Body of pancreas (tissue), 4 donors: Measurements from ENCODE around the gene AKAP7. TPM values are rescaled to one million over a fixed set of nuclear protein-coding genes. Genes with fewer than 3 reads are reported as not detected.

Experiments used
- ATAC-seq: fragments of 150-250 bp; one replicate; pipeline ENCODE4 v1.9.1; 2016
- DNase-seq, 4 donors: peaks; one replicate each; pipeline ENCODE4 v3.0.0-alpha.2; 2019
- H3K27ac ChIP-seq, 4 donors: fragments of 200-600 bp; sonication (generic); 1 replicate in 3 of 4; 2 replicates in 1 of 4; pipeline versions ENCODE4 v1.5.1 to v1.6.1; 2016 to 2019; ENCODE audit warnings: mild to moderate bottlenecking in 1 of 4, mixed read lengths in 1 of 4, moderate library complexity in 1 of 4
- H3K27me3 ChIP-seq, 2 donors: fragments of 200-600 bp; sonication (generic); one replicate each; pipeline ENCODE4 v1.6.0; 2016; ENCODE audit warnings: mild to moderate bottlenecking in 1 of 2
- H3K36me3 ChIP-seq, 2 donors: fragments of 200-600 bp; sonication (generic); replicated peaks in 1 of 2; 2 replicates each; pipeline ENCODE4 v1.5.1; 2016; ENCODE audit warnings: low read depth in 2 of 2; ENCODE audit not compliant: insufficient read depth in 1 of 2
- H3K4me1 ChIP-seq: fragments of 200-600 bp; sonication (generic); one replicate; pipeline ENCODE4 v1.6.0; 2016
- H3K4me3 ChIP-seq, 2 donors: fragments of 200-600 bp; sonication (generic); 1 replicate in 1 of 2; 2 replicates in 1 of 2; pipeline ENCODE4 v1.5.1; 2016 to 2019
- H3K9me3 ChIP-seq, 3 donors: fragments of 200-600 bp; sonication (generic); 1 replicate in 2 of 3; 2 replicates in 1 of 3; pipeline ENCODE4 v1.5.1; 2016
- CTCF ChIP-seq, 7 experiments: fragments of 450-650 bp in 4 of 7; fragments of 200-600 bp in 3 of 7; sonication (generic) in 3 of 7; IDR thresholded peaks; one replicate each; pipeline ENCODE4 v1.5.1; 2016 to 2019; ENCODE audit warnings: antibody characterized with exemption in 7 of 7
- POLR2A ChIP-seq, 3 donors: fragments of 450-650 bp; IDR thresholded peaks; one replicate each; pipeline ENCODE4 v1.6.1; 2016; ENCODE audit warnings: antibody characterized with exemption in 3 of 3, mild to moderate bottlenecking in 2 of 3
- whole genome bisulfite sequencing, 2 donors: methylation state at CpG; one replicate each; pipeline ENCODE4 v1.1.5; 2017; 5-methylcytosine and 5-hydroxymethylcytosine counted together
- intact Hi-C: fragments of 100-400 bp; cut with DNase I; formaldehyde crosslinking; loops from one replicate; pipeline ENCODE4 v1.15.1; 2023
- total RNA-seq, 2 donors: library from RNA; depleted of rRNA; stranded (reverse); fragments of >200 nt; gene quantifications; one replicate each; pipeline ENCODE4 v1.1.0, GENCODE V29; 2016

AKAP7 gene
- total RNA-seq, 2 donors from 2014 or later, result 57.6 to 66.9 TPM

- ATAC-seq (no peak), DNase-seq (no peak)
- Histone ChIP-seq H3K27me3 (no peaks in the 10 kb centered on the region), H3K36me3 (no peaks in the 10 kb centered on the region), H3K4me3 (no peak overlapping the region), H3K27ac (no peak overlapping the region), H3K9me3 (no peaks in the 10 kb centered on the region), H3K4me1 (no peaks in the 10 kb centered on the region)
- intact Hi-C loops, result loop anchor here (5.0 kb wide), 1 partner anchor 233 kb away; no protein-coding TSS in a partner anchor
- no peak for TF ChIP-seq POLR2A (IDR thresholded peaks at IDR 0.05)
- TF ChIP-seq CTCF (IDR thresholded peaks at IDR 0.05), result no peak
- 76 to 79% methylated on average over 1 of the region's 1 CpG for WGBS, 2 donors
These were observed 19.6 kb upstream of the AKAP7 start for GRCh38 chr6:131115651-131116050.

- no peak for ATAC-seq
- Histone ChIP-seq H3K4me1 (no peaks in the 10 kb centered on the region), H3K9me3 (no peaks in the 10 kb centered on the region), H3K36me3 (no peaks in the 10 kb centered on the region), H3K27ac (no peak overlapping the region), H3K4me3 (no peak overlapping the region), H3K27me3 (no peaks in the 10 kb centered on the region)
- no peak for DNase-seq
- 38 to 66% methylated on average over 2 of the region's 2 CpGs for WGBS, 2 donors
- intact Hi-C loops, result loop anchor here (5.0 kb wide), 1 partner anchor 234 kb away; no protein-coding TSS in a partner anchor
- TF ChIP-seq CTCF (IDR thresholded peaks at IDR 0.05) (no peak), POLR2A (IDR thresholded peaks at IDR 0.05) (no peak)
These were observed 18.9 kb upstream of the AKAP7 start for GRCh38 chr6:131116321-131116720.

- Histone ChIP-seq H3K36me3 (no peaks in the 10 kb centered on the region), H3K4me1 (no peaks in the 10 kb centered on the region), H3K9me3 (no peaks in the 10 kb centered on the region), H3K4me3 (no peak overlapping the region), H3K27me3 (no peaks in the 10 kb centered on the region), H3K27ac (no peak overlapping the region)
- TF ChIP-seq POLR2A (IDR thresholded peaks at IDR 0.05) (no peak), CTCF (IDR thresholded peaks at IDR 0.05) (peak in 6 of 7 experiments; percentile 35 to 74 (median 64))
- intact Hi-C loops, result loop anchor here (5.0 kb wide), 1 partner anchor 235 kb away; no protein-coding TSS in a partner anchor
- 21 to 26% methylated on average over 4 of the region's 4 CpGs for WGBS, 2 donors
- DNase-seq (peak in 1 of 4 donors; percentile 17), ATAC-seq (peak; percentile 59)
These were observed 18.4 kb upstream of the AKAP7 start for GRCh38 chr6:131116755-131117360.

GRCh38 chr6:131117878-131118277 lies 17.4 kb upstream of the AKAP7 start:
- Histone ChIP-seq H3K36me3 (no peaks in the 10 kb centered on the region), H3K9me3 (no peaks in the 10 kb centered on the region), H3K27me3 (no peaks in the 10 kb centered on the region), H3K27ac (no peak overlapping the region), H3K4me3 (no peak overlapping the region), H3K4me1 (no peaks in the 10 kb centered on the region)
- DNase-seq (no peak), ATAC-seq (no peak)
- TF ChIP-seq POLR2A (IDR thresholded peaks at IDR 0.05) (no peak), CTCF (IDR thresholded peaks at IDR 0.05) (no peak)
- 76 to 79% methylated on average over 3 of the region's 3 CpGs for WGBS, 2 donors
- intact Hi-C loops, result loop anchor here (5.0 kb wide), 1 partner anchor 236 kb away; no protein-coding TSS in a partner anchor

GRCh38 chr6:131122007-131122406 lies 13.3 kb upstream of the AKAP7 start:
- Histone ChIP-seq H3K27me3 (no peaks in the 10 kb centered on the region), H3K9me3 (no peaks in the 10 kb centered on the region), H3K4me1 (no peaks in the 10 kb centered on the region), H3K36me3 (no peaks in the 10 kb centered on the region), H3K4me3 (no peak overlapping the region), H3K27ac (no peak overlapping the region)
- intact Hi-C loops, result no loop called here
- DNase-seq (no peak), ATAC-seq (no peak)
- TF ChIP-seq POLR2A (IDR thresholded peaks at IDR 0.05) (no peak), CTCF (IDR thresholded peaks at IDR 0.05) (no peak)
- 26 to 35% methylated on average over 3 of the region's 3 CpGs for WGBS, 2 donors
